Activated CD4-positive, alpha-beta T cell treated with anti-CD3 and anti-CD28 coated beads, Interleukin-2, amount 50 U/mL, for 1 hour (primary cell): Measurements from ENCODE around the gene RHBDF2.

Source experiments
- DNase-seq: peaks from one replicate; pipeline ENCODE4 v3.0.0-alpha.2; 2020

RHBDF2 gene

GRCh38 chr17:76452660-76453430 is 48.4 kb downstream of the RHBDF2 start, which contains the start of gene UBE2O:
Gene UBE2O (minus strand): TSS chr17:76453152. CDS start chr17:76453141, 11 bp downstream.
- DNase-seq = peak; percentile 92

- DNase-seq = peak; percentile 8
These were observed 49.0 kb downstream of the RHBDF2 start for GRCh38 chr17:76452127-76452659.

GRCh38 chr17:76451506-76451905 is 49.7 kb downstream of the RHBDF2 start:
- DNase-seq = no peak

GRCh38 chr17:76449126-76449525 is 52.1 kb downstream of the RHBDF2 start:
- DNase-seq = no peak

- DNase-seq = no peak
These were observed 53.1 kb downstream of the RHBDF2 start for GRCh38 chr17:76447931-76448652.

GRCh38 chr17:76446449-76447231 is 54.6 kb downstream of the RHBDF2 start:
- DNase-seq = no peak

GRCh38 chr17:76445697-76446448 is 55.4 kb downstream of the RHBDF2 start:
- no peak for DNase-seq

GRCh38 chr17:76444518-76445311 is 56.5 kb downstream of the RHBDF2 start:
- DNase-seq = no peak

- DNase-seq = no peak
These were observed 58.6 kb downstream of the RHBDF2 start for GRCh38 chr17:76442341-76443338.

- DNase-seq = no peak
These were observed 59.4 kb downstream of the RHBDF2 start for GRCh38 chr17:76441686-76442340.

GRCh38 chr17:76440751-76441362 is 60.4 kb downstream of the RHBDF2 start:
- no peak for DNase-seq

- DNase-seq = no peak
These were observed 61.8 kb downstream of the RHBDF2 start for GRCh38 chr17:76439314-76439928.

- DNase-seq = no peak
These were observed 62.3 kb downstream of the RHBDF2 start for GRCh38 chr17:76438906-76439305.

GRCh38 chr17:76437467-76438402 is 63.5 kb downstream of the RHBDF2 start:
- no peak for DNase-seq

GRCh38 chr17:76435751-76436150 is 65.5 kb downstream of the RHBDF2 start:
- no peak for DNase-seq

- DNase-seq = no peak
These were observed 66.4 kb downstream of the RHBDF2 start for GRCh38 chr17:76434870-76435269.

- DNase-seq = no peak
These were observed 67.5 kb downstream of the RHBDF2 start for GRCh38 chr17:76433693-76434092.
